ENCODE data around the gene ABI2. TPM values are rescaled to one million over a fixed set of nuclear protein-coding genes. Genes with fewer than 3 reads are reported as not detected.

The ABI2 gene
- total and polyA plus RNA-seq, 2 of the 4 experiments (the other 2 are of a cell fraction) = 35.7 to 54.0 TPM

DNA sequence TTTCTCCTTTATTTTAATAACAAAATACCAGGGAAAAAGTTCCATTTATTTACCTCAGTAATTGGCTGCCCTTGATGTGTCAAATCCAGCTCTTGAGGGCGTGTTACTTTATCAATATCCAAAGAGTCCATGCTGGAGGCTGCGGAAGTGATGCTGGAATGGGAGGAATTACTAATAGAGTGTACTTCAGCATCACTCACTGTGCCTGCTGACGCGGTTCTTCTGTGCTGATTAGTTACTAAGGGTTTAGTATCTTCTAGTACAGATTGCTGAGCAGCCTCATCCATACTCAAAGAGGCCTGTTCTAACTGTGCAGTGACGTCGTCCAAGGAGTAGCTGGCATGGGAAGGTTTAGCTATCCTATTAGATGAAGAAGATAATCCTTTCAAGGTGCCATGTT is 161.3 kb downstream of the ABI2 start:
- in situ Hi-C loops (cut with MboI; ENCODE audit: low sequenced_read_pairs) = no loop called here
- Histone ChIP-seq H2BK120ac (ENCODE audit: low read depth, low read length) (no peak overlapping the region), H3K4me1 (ENCODE audit: control insufficient read depth, insufficient read depth, low read length) (peaks cover 2% of the 10 kb centered on the region)

More for the DNA sequence above, 161.3 kb downstream of the ABI2 start:
- dilution Hi-C loops (cut with HindIII; ENCODE audit: low sequenced_read_pairs, unreplicated experiment) = no loop called here
- TF ChIP-seq SMC3 (IDR thresholded peaks at IDR 0.05; ENCODE audit: low read depth, low read length) = no peak
- no peak for TF ChIP-seq CEBPB (IDR thresholded peaks at IDR 0.05; ENCODE audit: low read depth, low read length)
- no peak for TF ChIP-seq MXI1 (IDR thresholded peaks at IDR 0.05; ENCODE audit: borderline replicate concordance, low read depth, low read length)
- TF ChIP-seq MAFK (IDR thresholded peaks at IDR 0.05; ENCODE audit: low read depth, low read length) = no peak
- TF ChIP-seq POLR2A (IDR thresholded peaks at IDR 0.05; ENCODE audit: low read depth, low read length) = no peak
- no peak for TF ChIP-seq BHLHE40 (IDR thresholded peaks at IDR 0.05; ENCODE audit: low read depth, low read length)
- TF ChIP-seq RFX5 (IDR thresholded peaks at IDR 0.05; ENCODE audit: low read depth, low read length) = no peak
- TF ChIP-seq CHD1 (IDR thresholded peaks at IDR 0.05; ENCODE audit: low read depth, low read length) = no peak
- TF ChIP-seq, protein P1, sequence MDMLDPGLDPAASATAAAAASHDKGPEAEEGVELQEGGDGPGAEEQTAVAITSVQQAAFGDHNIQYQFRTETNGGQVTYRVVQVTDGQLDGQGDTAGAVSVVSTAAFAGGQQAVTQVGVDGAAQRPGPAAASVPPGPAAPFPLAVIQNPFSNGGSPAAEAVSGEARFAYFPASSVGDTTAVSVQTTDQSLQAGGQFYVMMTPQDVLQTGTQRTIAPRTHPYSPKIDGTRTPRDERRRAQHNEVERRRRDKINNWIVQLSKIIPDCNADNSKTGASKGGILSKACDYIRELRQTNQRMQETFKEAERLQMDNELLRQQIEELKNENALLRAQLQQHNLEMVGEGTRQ (IDR thresholded peaks at IDR 0.05; ENCODE audit: low read depth, low read length) = no peak
- no peak for TF ChIP-seq NFE2L2 (IDR thresholded peaks at IDR 0.05; ENCODE audit: low read depth, low read length)
- no peak for TF ChIP-seq RAD21 (IDR thresholded peaks at IDR 0.05; ENCODE audit: low read length)
- TF ChIP-seq MAZ (IDR thresholded peaks at IDR 0.05; ENCODE audit: borderline replicate concordance, low read depth, low read length) = no peak
- TF ChIP-seq, protein P2, sequence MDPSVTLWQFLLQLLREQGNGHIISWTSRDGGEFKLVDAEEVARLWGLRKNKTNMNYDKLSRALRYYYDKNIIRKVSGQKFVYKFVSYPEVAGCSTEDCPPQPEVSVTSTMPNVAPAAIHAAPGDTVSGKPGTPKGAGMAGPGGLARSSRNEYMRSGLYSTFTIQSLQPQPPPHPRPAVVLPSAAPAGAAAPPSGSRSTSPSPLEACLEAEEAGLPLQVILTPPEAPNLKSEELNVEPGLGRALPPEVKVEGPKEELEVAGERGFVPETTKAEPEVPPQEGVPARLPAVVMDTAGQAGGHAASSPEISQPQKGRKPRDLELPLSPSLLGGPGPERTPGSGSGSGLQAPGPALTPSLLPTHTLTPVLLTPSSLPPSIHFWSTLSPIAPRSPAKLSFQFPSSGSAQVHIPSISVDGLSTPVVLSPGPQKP (IDR thresholded peaks at IDR 0.05; ENCODE audit: borderline replicate concordance, low read depth, low read length) = no peak
- TF ChIP-seq RCOR1 (IDR thresholded peaks at IDR 0.05; ENCODE audit: insufficient replicate concordance, low read length) = no peak
- TF ChIP-seq, protein P3, sequence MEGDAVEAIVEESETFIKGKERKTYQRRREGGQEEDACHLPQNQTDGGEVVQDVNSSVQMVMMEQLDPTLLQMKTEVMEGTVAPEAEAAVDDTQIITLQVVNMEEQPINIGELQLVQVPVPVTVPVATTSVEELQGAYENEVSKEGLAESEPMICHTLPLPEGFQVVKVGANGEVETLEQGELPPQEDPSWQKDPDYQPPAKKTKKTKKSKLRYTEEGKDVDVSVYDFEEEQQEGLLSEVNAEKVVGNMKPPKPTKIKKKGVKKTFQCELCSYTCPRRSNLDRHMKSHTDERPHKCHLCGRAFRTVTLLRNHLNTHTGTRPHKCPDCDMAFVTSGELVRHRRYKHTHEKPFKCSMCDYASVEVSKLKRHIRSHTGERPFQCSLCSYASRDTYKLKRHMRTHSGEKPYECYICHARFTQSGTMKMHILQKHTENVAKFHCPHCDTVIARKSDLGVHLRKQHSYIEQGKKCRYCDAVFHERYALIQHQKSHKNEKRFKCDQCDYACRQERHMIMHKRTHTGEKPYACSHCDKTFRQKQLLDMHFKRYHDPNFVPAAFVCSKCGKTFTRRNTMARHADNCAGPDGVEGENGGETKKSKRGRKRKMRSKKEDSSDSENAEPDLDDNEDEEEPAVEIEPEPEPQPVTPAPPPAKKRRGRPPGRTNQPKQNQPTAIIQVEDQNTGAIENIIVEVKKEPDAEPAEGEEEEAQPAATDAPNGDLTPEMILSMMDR (conservative IDR thresholded peaks at IDR 0.05; ENCODE audit: low read depth, low read length) = no peak
- no peak for TF ChIP-seq FOS (IDR thresholded peaks at IDR 0.05; ENCODE audit: low read depth, low read length)
- no peak overlapping the region for H4K8ac ChIP-seq (ENCODE audit: low read depth in 2 of 2, low read length in 2 of 2)
- no CpG with 5 or more reads among the region's 6 CpGs for WGBS, 2 experiments (ENCODE audit: extremely low coverage in 2 of 2, insufficient read length in 1 of 2)
- H3K14ac ChIP-seq (replicated peaks; ENCODE audit: low read depth, low read length) = no peak overlapping the region
- no peaks in the 10 kb centered on the region for H3K9me3 ChIP-seq (ENCODE audit: control insufficient read depth, insufficient read depth, low read length)
- no peak overlapping the region for H3K4me2 ChIP-seq (ENCODE audit: low read depth, low read length)
- H3K9me1 ChIP-seq (ENCODE audit: insufficient read depth, low read length) = peaks cover 5% of the 10 kb centered on the region; the same call in 1 of the 2 replicates
- no peak overlapping the region for H3K18ac ChIP-seq (ENCODE audit: low read depth, low read length)
- no peak overlapping the region for H2BK5ac ChIP-seq (ENCODE audit: low read depth, low read length, poor library complexity, severe bottlenecking)
- intact Hi-C loops (cut with micrococcal nuclease) = no loop called here
- peaks cover 18 to 30% of the 10 kb centered on the region in 2 experiments for H3K79me1 ChIP-seq (ENCODE audit: low read depth in 1 of 2, low read length in 2 of 2)
- H4K5ac ChIP-seq (ENCODE audit: low read depth, low read length) = no peak overlapping the region
- H3K27me3 ChIP-seq (ENCODE audit: control insufficient read depth, insufficient read depth, low read length) = no peaks in the 10 kb centered on the region
- ATAC-seq (ENCODE audit: low read depth) (no peak), DNase-seq (no peak)
- H4K20me1 ChIP-seq (ENCODE audit: insufficient read depth, low read length) = peaks cover 7% of the 10 kb centered on the region; the same call in 1 of the 2 replicates
- H3K9ac ChIP-seq (ENCODE audit: low read depth, low read length) = no peak overlapping the region
- no peak overlapping the region for H3K56ac ChIP-seq (ENCODE audit: extremely low read depth, insufficient read depth, low read length)
- H2AK5ac ChIP-seq (ENCODE audit: low read depth, low read length) = no peak overlapping the region
- ChIA-PET POLR2A (ENCODE audit: unreplicated experiment) (no interaction called here), CTCF (no interaction called here)
- no peak overlapping the region for H2AK9ac ChIP-seq (replicated peaks; ENCODE audit: low read depth, low read length, poor library complexity)
- no peak overlapping the region for H3K4me3 ChIP-seq (ENCODE audit: insufficient read depth, low read depth, low read length)
- peaks cover 14% of the 10 kb centered on the region for H3K36me3 ChIP-seq (ENCODE audit: control insufficient read depth, insufficient read depth, low read length)
- H3K4ac ChIP-seq (ENCODE audit: low read depth, low read length) = no peak overlapping the region
- BruUV-seq (replicated peaks) = no TSS peak
- H2AFZ ChIP-seq (replicated peaks; ENCODE audit: low read length, poor library complexity) = no peak overlapping the region
- H3K23ac ChIP-seq (ENCODE audit: low read depth, low read length) = no peak overlapping the region
- H3K27ac ChIP-seq (ENCODE audit: insufficient read depth, low read length) = no peak overlapping the region
- H4K91ac ChIP-seq (ENCODE audit: insufficient read depth, low read depth, low read length) = no peak overlapping the region
- no peak overlapping the region for H2BK20ac ChIP-seq (ENCODE audit: low read depth, low read length)
- no peak overlapping the region for H2BK15ac ChIP-seq (ENCODE audit: low read depth, low read length)
